H9 (cell line): ENCODE results near the gene RBM33. TPM values are rescaled to one million over a fixed set of nuclear protein-coding genes. Genes with fewer than 3 reads are reported as not detected.

Source experiments
- DNase-seq: peaks from one replicate; pipeline ENCODE4 v3.0.0-alpha.2; 2017
- H2AFZ ChIP-seq: one replicate; pipeline ENCODE4 v1.6.1; 2013; ENCODE audit warnings: mild to moderate bottlenecking, low read length, control low read depth, moderate library complexity
- H2AK5ac ChIP-seq: 2 replicates; pipeline ENCODE4 v1.6.1; 2013; ENCODE audit warnings: low read length, control low read depth, mixed read lengths; ENCODE audit not compliant: insufficient read length
- H2BK120ac ChIP-seq: one replicate; pipeline ENCODE4 v1.6.1; 2013; ENCODE audit warnings: low read depth, mild to moderate bottlenecking, low read length, control low read depth, inconsistent platforms; ENCODE audit not compliant: poor library complexity, severe bottlenecking
- H2BK12ac ChIP-seq: 2 replicates; pipeline ENCODE4 v1.6.1; 2013; ENCODE audit warnings: low read length, control low read depth, mixed read lengths, low read depth; ENCODE audit not compliant: insufficient read length
- H2BK15ac ChIP-seq: 2 replicates; pipeline ENCODE4 v1.6.1; 2013; ENCODE audit warnings: low read depth, low read length, control low read depth
- H2BK20ac ChIP-seq: one replicate; pipeline ENCODE4 v1.6.1; 2013; ENCODE audit warnings: low read depth, mild to moderate bottlenecking, low read length, control low read depth, inconsistent platforms; ENCODE audit not compliant: poor library complexity, severe bottlenecking
- H2BK5ac ChIP-seq: 2 replicates; pipeline ENCODE4 v1.6.1; 2013; ENCODE audit warnings: low read length, control low read depth, mixed read lengths; ENCODE audit not compliant: insufficient read length
- H3K14ac ChIP-seq: 2 replicates; pipeline ENCODE4 v1.6.1; 2013; ENCODE audit warnings: low read length, control low read depth; ENCODE audit not compliant: insufficient read depth
- H3K18ac ChIP-seq: 2 replicates; pipeline ENCODE4 v1.6.1; 2013; ENCODE audit warnings: low read depth, mild to moderate bottlenecking, mixed read lengths, low read length, control low read depth; ENCODE audit not compliant: insufficient read length
- H3K23ac ChIP-seq: 2 replicates; pipeline ENCODE4 v1.6.1; 2013; ENCODE audit warnings: low read length, control low read depth, mixed read lengths, low read depth; ENCODE audit not compliant: insufficient read length
- H3K23me2 ChIP-seq: 2 replicates; pipeline ENCODE4 v1.6.1; 2013; ENCODE audit warnings: low read depth, mild to moderate bottlenecking, mixed read lengths, low read length, control low read depth; ENCODE audit not compliant: insufficient read length, poor library complexity, severe bottlenecking
- H3K27ac ChIP-seq: 2 replicates; pipeline ENCODE4 v1.5.1; 2013; ENCODE audit warnings: low read length, control low read depth, mixed read lengths, low read depth; ENCODE audit not compliant: insufficient read length
- H3K27me3 ChIP-seq: 2 replicates; pipeline ENCODE4 v1.6.1; 2013; ENCODE audit warnings: low read length, control low read depth, inconsistent platforms; ENCODE audit not compliant: insufficient read depth
- H3K4ac ChIP-seq: 2 replicates; pipeline ENCODE4 v1.6.1; 2013; ENCODE audit warnings: low read depth, mild to moderate bottlenecking, control low read depth, inconsistent platforms, low read length, moderate library complexity
- H3K4me1 ChIP-seq: 2 replicates; pipeline ENCODE4 v1.6.1; 2013; ENCODE audit warnings: low read length, control low read depth, inconsistent platforms; ENCODE audit not compliant: insufficient read depth
- H3K4me2 ChIP-seq: 2 replicates; pipeline ENCODE4 v1.6.1; 2013; ENCODE audit warnings: low read length, control low read depth, mixed read lengths; ENCODE audit not compliant: insufficient read length, insufficient read depth
- H3K56ac ChIP-seq: 2 replicates; pipeline ENCODE4 v1.6.1; 2013; ENCODE audit warnings: low read depth, mild to moderate bottlenecking, mixed read lengths, low read length, control low read depth; ENCODE audit not compliant: insufficient read length
- H3K79me1 ChIP-seq: 2 replicates; pipeline ENCODE4 v1.6.1; 2013; ENCODE audit warnings: low read depth, mild to moderate bottlenecking, moderate library complexity, low read length, control low read depth, inconsistent platforms; ENCODE audit not compliant: insufficient read depth, poor library complexity, severe bottlenecking
- H3K79me2 ChIP-seq: 2 replicates; pipeline ENCODE4 v1.6.1; 2013; ENCODE audit warnings: low read length, control low read depth, inconsistent platforms; ENCODE audit not compliant: insufficient read depth
- H3K9ac ChIP-seq: 2 replicates; pipeline ENCODE4 v1.6.1; 2013; ENCODE audit warnings: low read length, control low read depth, mixed read lengths; ENCODE audit not compliant: insufficient read length; ENCODE audit errors: extremely low read depth
- H3K9me3 ChIP-seq: one replicate; pipeline ENCODE4 v1.6.1; 2013; ENCODE audit warnings: low read depth, low read length, inconsistent platforms; ENCODE audit not compliant: control insufficient read depth
- H3T11ph ChIP-seq: one replicate; pipeline ENCODE4 v1.6.1; 2013; ENCODE audit warnings: mild to moderate bottlenecking, low read length, control low read depth, inconsistent platforms
- H4K20me1 ChIP-seq: one replicate; pipeline ENCODE4 v1.6.1; 2013; ENCODE audit not compliant: control insufficient read depth, insufficient read length, insufficient read depth
- H4K5ac ChIP-seq: 2 replicates; pipeline ENCODE4 v1.6.1; 2013; ENCODE audit warnings: low read depth, mild to moderate bottlenecking, mixed read lengths, low read length, control low read depth; ENCODE audit not compliant: insufficient read length
- H4K8ac ChIP-seq: replicated peaks from 2 replicates; pipeline ENCODE4 v1.6.1; 2013; ENCODE audit warnings: low read length, control low read depth, mixed read lengths, low read depth; ENCODE audit not compliant: insufficient read length
- H4K91ac ChIP-seq: 2 replicates; pipeline ENCODE4 v1.6.1; 2013; ENCODE audit warnings: low read depth, mild to moderate bottlenecking, moderate library complexity, mixed read lengths, low read length, control low read depth; ENCODE audit not compliant: insufficient read length
- H3K27ac Mint-ChIP-seq, 3 experiments: 2 replicates in 2 of 3; 3 replicates in 1 of 3; pipeline ENCODE4 v1.8.0; 2020 to 2021; ENCODE audit warnings: mixed read lengths in 3 of 3, mild to moderate bottlenecking in 1 of 3, moderate library complexity in 1 of 3
- H3K27me3 Mint-ChIP-seq: 2 replicates; pipeline ENCODE4 v1.8.0; 2021; ENCODE audit warnings: low read depth, mild to moderate bottlenecking, moderate library complexity, mixed read lengths
- H3K36me3 Mint-ChIP-seq, 3 experiments: 2 replicates in 2 of 3; 3 replicates in 1 of 3; pipeline ENCODE4 v1.8.0; 2020 to 2021; ENCODE audit warnings: low read depth in 3 of 3, mixed read lengths in 3 of 3; ENCODE audit not compliant: insufficient read depth in 1 of 3
- H3K4me1 Mint-ChIP-seq, 2 experiments: 2 replicates each; pipeline ENCODE4 v1.8.0; 2020; ENCODE audit warnings: mixed read lengths in 2 of 2
- H3K4me3 Mint-ChIP-seq, 2 experiments: 2 replicates in 1 of 2; 3 replicates in 1 of 2; pipeline ENCODE4 v1.8.0; 2020 to 2021; ENCODE audit warnings: mild to moderate bottlenecking in 2 of 2, mixed read lengths in 2 of 2, moderate library complexity in 1 of 2
- H3K9me3 Mint-ChIP-seq, 2 experiments: 2 replicates in 1 of 2; 3 replicates in 1 of 2; pipeline ENCODE4 v1.8.0; 2020; ENCODE audit warnings: mild to moderate bottlenecking in 2 of 2, mixed read lengths in 2 of 2, moderate library complexity in 1 of 2
- WGBS: extraction: QIAGEN DNeasy Blood & Tissue Kit; methylation state at CpG from one replicate; pipeline ENCODE4 v1.1.7; 2013; ENCODE audit warnings: missing lambda C conversion rate, low lambda C conversion rate, mixed read lengths; ENCODE audit not compliant: insufficient read length; ENCODE audit errors: extremely low coverage; 5-methylcytosine and 5-hydroxymethylcytosine counted together
- total RNA-seq: library from RNA; stranded (reverse); gene quantifications from 2 replicates; pipeline ENCODE4 v1.2.1, GENCODE V29; 2021
- TF ChIP-seq, protein P1 (sequence below): fragments of 200-600 bp; sonication (generic); conservative IDR thresholded peaks from 3 replicates; pipeline ENCODE4 v1.8.0; 2021; ENCODE audit warnings: antibody characterized with exemption, mild to moderate bottlenecking

RBM33 gene
- total RNA-seq, 1 experiment from 2014 or later, result 71.3 TPM

DNA sequence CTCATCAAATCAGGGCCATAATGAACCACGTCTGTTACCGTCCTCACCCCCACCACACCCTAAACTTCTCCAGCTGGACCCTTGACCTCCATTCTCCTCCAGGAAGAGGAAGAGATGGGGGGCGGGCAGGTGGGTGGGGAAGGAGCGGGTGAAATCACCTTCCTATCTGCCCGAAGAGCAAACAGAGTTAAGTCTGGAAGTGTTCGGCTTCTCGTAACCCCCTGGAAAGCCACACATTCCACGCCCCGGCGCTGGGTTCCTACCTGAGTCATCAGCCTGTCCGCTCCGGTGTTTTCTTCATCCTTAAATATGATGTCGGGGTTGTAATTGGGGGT lies 167.1 kb downstream of the RBM33 start:
- no peak overlapping the region for H2AK5ac ChIP-seq
- H3K4ac ChIP-seq, result no peak overlapping the region
- Mint-ChIP-seq H3K27me3 (peaks cover 92% of the 10 kb centered on the region), H3K9me3 (peaks cover 0 to 3% of the 10 kb centered on the region in 2 experiments; a peak in 3 of 5 replicates), H3K36me3 (no peaks in the 10 kb centered on the region; a peak in 2 of 7 replicates), H3K4me3 (peak overlapping the region; percentile 13 to 72; a peak in 3 of 5 replicates), H3K27ac (no peak overlapping the region), H3K4me1 (peaks cover 26 to 66% of the 10 kb centered on the region in 2 experiments)
- no peak overlapping the region for H3K56ac ChIP-seq
- no peak overlapping the region for H3K18ac ChIP-seq
- no peak overlapping the region for H4K8ac ChIP-seq
- H3K79me2 ChIP-seq, result no peaks in the 10 kb centered on the region
- H2AFZ ChIP-seq, result no peak overlapping the region
- no peak overlapping the region for H3K14ac ChIP-seq
- H2BK20ac ChIP-seq, result no peak overlapping the region
- H3K9me3 ChIP-seq, result no peaks in the 10 kb centered on the region
- no peak overlapping the region for H2BK5ac ChIP-seq
- no peak overlapping the region for H3T11ph ChIP-seq
- no peaks in the 10 kb centered on the region for H4K20me1 ChIP-seq
- H3K9ac ChIP-seq, result no peak overlapping the region
- no peak overlapping the region for H2BK12ac ChIP-seq
- H4K5ac ChIP-seq, result no peak overlapping the region
- H2BK120ac ChIP-seq, result no peak overlapping the region
- no peak overlapping the region for H3K27ac ChIP-seq
- peaks cover 14% of the 10 kb centered on the region for H3K23me2 ChIP-seq
- H3K79me1 ChIP-seq, result no peaks in the 10 kb centered on the region
- H3K4me1 ChIP-seq, result no peaks in the 10 kb centered on the region; the same call in 1 of the 2 replicates
- TF ChIP-seq, protein P1, sequence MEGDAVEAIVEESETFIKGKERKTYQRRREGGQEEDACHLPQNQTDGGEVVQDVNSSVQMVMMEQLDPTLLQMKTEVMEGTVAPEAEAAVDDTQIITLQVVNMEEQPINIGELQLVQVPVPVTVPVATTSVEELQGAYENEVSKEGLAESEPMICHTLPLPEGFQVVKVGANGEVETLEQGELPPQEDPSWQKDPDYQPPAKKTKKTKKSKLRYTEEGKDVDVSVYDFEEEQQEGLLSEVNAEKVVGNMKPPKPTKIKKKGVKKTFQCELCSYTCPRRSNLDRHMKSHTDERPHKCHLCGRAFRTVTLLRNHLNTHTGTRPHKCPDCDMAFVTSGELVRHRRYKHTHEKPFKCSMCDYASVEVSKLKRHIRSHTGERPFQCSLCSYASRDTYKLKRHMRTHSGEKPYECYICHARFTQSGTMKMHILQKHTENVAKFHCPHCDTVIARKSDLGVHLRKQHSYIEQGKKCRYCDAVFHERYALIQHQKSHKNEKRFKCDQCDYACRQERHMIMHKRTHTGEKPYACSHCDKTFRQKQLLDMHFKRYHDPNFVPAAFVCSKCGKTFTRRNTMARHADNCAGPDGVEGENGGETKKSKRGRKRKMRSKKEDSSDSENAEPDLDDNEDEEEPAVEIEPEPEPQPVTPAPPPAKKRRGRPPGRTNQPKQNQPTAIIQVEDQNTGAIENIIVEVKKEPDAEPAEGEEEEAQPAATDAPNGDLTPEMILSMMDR, result no peak
- DNase-seq, result no peak
- H4K91ac ChIP-seq, result no peak overlapping the region
- no peak overlapping the region for H3K23ac ChIP-seq
- H3K4me2 ChIP-seq, result peak overlapping the region; percentile 56
- no CpG with 5 or more reads among the region's 13 CpGs for WGBS
- H3K27me3 ChIP-seq, result peaks cover 81% of the 10 kb centered on the region
- no peak overlapping the region for H2BK15ac ChIP-seq
